ENCODE measurements around the gene PBLD.

The PBLD gene

GRCh38 chr10:68332259-68333057, at the start of gene PBLD:
Gene PBLD, minus strand, starts transcription at chr10:68332928. Its CDS starts 26,084 bp downstream, at chr10:68306844.
- ATAC-seq (replicated peaks) = peak; percentile 21 to 24
- peaks cover 26 to 49% of the 10 kb centered on the region in 2 donors for H3K36me3 Mint-ChIP-seq
- peaks cover 41 to 77% of the 10 kb centered on the region in 2 donors for H3K4me1 Mint-ChIP-seq
- peak within 1 kb of the TSS; percentile 100 for H3K27ac Mint-ChIP-seq
- H3K4me3 Mint-ChIP-seq = peak within 1 kb of the TSS; percentile 99
- peaks cover 0 to 3% of the 10 kb centered on the region in 2 donors for H3K9me3 Mint-ChIP-seq
- DNase-seq = peak; percentile 50
- H3K27me3 Mint-ChIP-seq = no peaks in the 10 kb centered on the region

- Mint-ChIP-seq H3K36me3 (peaks cover 44 to 56% of the 10 kb centered on the region in 2 donors), H3K27ac (no peak overlapping the region)
Observed at GRCh38 chr10:68371604-68372003, 38.9 kb upstream of the PBLD start.

GRCh38 chr10:68367121-68367520, 34.4 kb upstream of the PBLD start:
- H3K9me3 Mint-ChIP-seq = peaks cover 0 to 5% of the 10 kb centered on the region in 2 donors
- H3K27ac Mint-ChIP-seq = no peak overlapping the region
- H3K4me1 Mint-ChIP-seq = peaks cover 1 to 9% of the 10 kb centered on the region in 2 donors
- no peak overlapping the region for H3K4me3 Mint-ChIP-seq
- H3K27me3 Mint-ChIP-seq = no peaks in the 10 kb centered on the region
- no peak for ATAC-seq (replicated peaks)
- no peak for DNase-seq
- peaks cover 22 to 29% of the 10 kb centered on the region in 2 donors for H3K36me3 Mint-ChIP-seq

More at GRCh38 chr10:68371604-68372003, 38.9 kb upstream of the PBLD start:
- Mint-ChIP-seq H3K4me1 (no peaks in the 10 kb centered on the region), H3K4me3 (no peak overlapping the region), H3K9me3 (peaks cover 4 to 8% of the 10 kb centered on the region in 2 donors), H3K27me3 (no peaks in the 10 kb centered on the region)
- no peak for ATAC-seq (replicated peaks)
- DNase-seq = no peak

- Mint-ChIP-seq H3K36me3 (peaks cover 20 to 27% of the 10 kb centered on the region in 2 donors), H3K27ac (no peak overlapping the region), H3K9me3 (peaks cover 0 to 5% of the 10 kb centered on the region in 2 donors), H3K4me1 (peaks cover 1 to 9% of the 10 kb centered on the region in 2 donors), H3K27me3 (no peaks in the 10 kb centered on the region), H3K4me3 (no peak overlapping the region)
- DNase-seq = no peak
- ATAC-seq (replicated peaks) = no peak
Observed at GRCh38 chr10:68366600-68366999, 33.9 kb upstream of the PBLD start.

- H3K27me3 Mint-ChIP-seq = no peaks in the 10 kb centered on the region
- no peak overlapping the region for H3K4me3 Mint-ChIP-seq
- H3K27ac Mint-ChIP-seq = no peak overlapping the region
- DNase-seq (no peak), ATAC-seq (replicated peaks) (no peak)
- H3K9me3 Mint-ChIP-seq = peaks cover 0 to 2% of the 10 kb centered on the region in 2 donors
- peaks cover 1 to 9% of the 10 kb centered on the region in 2 donors for H3K4me1 Mint-ChIP-seq
- H3K36me3 Mint-ChIP-seq = peaks cover 11 to 19% of the 10 kb centered on the region in 2 donors
Observed at GRCh38 chr10:68365611-68366010, 32.9 kb upstream of the PBLD start.

- no peaks in the 10 kb centered on the region for H3K27me3 Mint-ChIP-seq
- H3K4me1 Mint-ChIP-seq = peaks cover 1 to 9% of the 10 kb centered on the region in 2 donors
- H3K27ac Mint-ChIP-seq = peak overlapping the region; percentile 39
- H3K36me3 Mint-ChIP-seq = peaks cover 5 to 12% of the 10 kb centered on the region in 2 donors
- no peak for DNase-seq
- H3K4me3 Mint-ChIP-seq = no peak overlapping the region
- no peak for ATAC-seq (replicated peaks)
- H3K9me3 Mint-ChIP-seq = no peaks in the 10 kb centered on the region
Observed at GRCh38 chr10:68364101-68364886, 31.6 kb upstream of the PBLD start.

GRCh38 chr10:68362590-68362989, 29.9 kb upstream of the PBLD start:
- Mint-ChIP-seq H3K4me3 (no peak overlapping the region), H3K36me3 (peaks cover 5 to 10% of the 10 kb centered on the region in 2 donors), H3K9me3 (no peaks in the 10 kb centered on the region), H3K27me3 (no peaks in the 10 kb centered on the region), H3K4me1 (peaks cover 1 to 9% of the 10 kb centered on the region in 2 donors), H3K27ac (no peak overlapping the region)
- DNase-seq = no peak
- peak; percentile 76 to 80 for ATAC-seq (replicated peaks)

GRCh38 chr10:68359189-68359588, 26.5 kb upstream of the PBLD start:
- Mint-ChIP-seq H3K9me3 (no peaks in the 10 kb centered on the region), H3K27ac (no peak overlapping the region), H3K27me3 (no peaks in the 10 kb centered on the region), H3K4me1 (peaks cover 1 to 9% of the 10 kb centered on the region in 2 donors), H3K4me3 (no peak overlapping the region), H3K36me3 (peaks cover 9 to 11% of the 10 kb centered on the region in 2 donors)
- DNase-seq (no peak), ATAC-seq (replicated peaks) (no peak)

- Mint-ChIP-seq H3K27ac (no peak overlapping the region), H3K27me3 (no peaks in the 10 kb centered on the region), H3K4me3 (no peak overlapping the region), H3K9me3 (no peaks in the 10 kb centered on the region), H3K36me3 (peaks cover 18 to 26% of the 10 kb centered on the region in 2 donors), H3K4me1 (peaks cover 0 to 3% of the 10 kb centered on the region in 2 donors)
- no peak for ATAC-seq (replicated peaks)
- DNase-seq = no peak
Observed at GRCh38 chr10:68353537-68353936, 20.8 kb upstream of the PBLD start.

- peak; percentile 62 to 65 for ATAC-seq (replicated peaks)
- H3K27ac Mint-ChIP-seq = peak overlapping the region; percentile 31
Observed at GRCh38 chr10:68348265-68348741, 15.6 kb upstream of the PBLD start.

GRCh38 chr10:68346774-68347173, 14.0 kb upstream of the PBLD start:
- peaks cover under 1 to 6% of the 10 kb centered on the region in 2 donors for H3K4me1 Mint-ChIP-seq
- no peak for DNase-seq
- H3K4me3 Mint-ChIP-seq = no peak overlapping the region
- H3K9me3 Mint-ChIP-seq = no peaks in the 10 kb centered on the region
- no peaks in the 10 kb centered on the region for H3K27me3 Mint-ChIP-seq
- peak overlapping the region; percentile 65 for H3K27ac Mint-ChIP-seq
- peaks cover 25 to 39% of the 10 kb centered on the region in 2 donors for H3K36me3 Mint-ChIP-seq
- no peak for ATAC-seq (replicated peaks)

More at GRCh38 chr10:68348265-68348741, 15.6 kb upstream of the PBLD start:
- Mint-ChIP-seq H3K36me3 (peaks cover 23 to 43% of the 10 kb centered on the region in 2 donors), H3K9me3 (no peaks in the 10 kb centered on the region), H3K4me3 (no peak overlapping the region), H3K27me3 (no peaks in the 10 kb centered on the region), H3K4me1 (peaks cover 0 to 6% of the 10 kb centered on the region in 2 donors)
- no peak for DNase-seq

- Mint-ChIP-seq H3K9me3 (no peaks in the 10 kb centered on the region), H3K4me3 (no peak overlapping the region), H3K4me1 (peaks cover 4 to 6% of the 10 kb centered on the region in 2 donors), H3K36me3 (peaks cover 30 to 46% of the 10 kb centered on the region in 2 donors), H3K27ac (no peak overlapping the region), H3K27me3 (no peaks in the 10 kb centered on the region)
- DNase-seq (no peak), ATAC-seq (replicated peaks) (no peak)
Observed at GRCh38 chr10:68345621-68346020, 12.9 kb upstream of the PBLD start.

- DNase-seq = no peak
- Mint-ChIP-seq H3K9me3 (no peaks in the 10 kb centered on the region), H3K4me3 (no peak overlapping the region), H3K36me3 (peaks cover 38 to 64% of the 10 kb centered on the region in 2 donors), H3K27ac (no peak overlapping the region), H3K27me3 (no peaks in the 10 kb centered on the region), H3K4me1 (peaks cover 6 to 7% of the 10 kb centered on the region in 2 donors)
- no peak for ATAC-seq (replicated peaks)
Observed at GRCh38 chr10:68342909-68343516, 10.3 kb upstream of the PBLD start.
